ENCODE measurements around the gene GPR155. TPM values are rescaled to one million over a fixed set of nuclear protein-coding genes. Genes with fewer than 3 reads are reported as not detected.

Gene GPR155
- total and polyA plus RNA-seq, 2 donors (not counting 1 experiment from before 2014, with no cell fraction given) = 4.2 to 17.6 TPM

- no peak for ATAC-seq (ENCODE audit: low read depth)
- Mint-ChIP-seq H3K4me1 (peaks cover 12% of the 10 kb centered on the region), H3K4me3 (no peak overlapping the region), H3K27me3 (no peaks in the 10 kb centered on the region), H3K9me3 (ENCODE audit: insufficient read depth) (no peaks in the 10 kb centered on the region), H3K27ac (no peak overlapping the region)
- no peak overlapping the region for H3K27ac ChIP-seq (ENCODE audit: low read length in 2 of 2)
- DNase-seq = no peak
- no peaks in the 10 kb centered on the region for H3K79me2 ChIP-seq (ENCODE audit: control insufficient read depth, insufficient read depth, low read length)
- intact Hi-C loops (cut with micrococcal nuclease) = no loop called here
- no peak for TF ChIP-seq CTCF (IDR thresholded peaks at IDR 0.05)
- ChIA-PET CTCF (no interaction called here), POLR2A (no interaction called here)
- H3K4me3 ChIP-seq (ENCODE audit: control extremely low read depth in 1 of 5, extremely low read depth in 1 of 5, insufficient read depth in 1 of 5, low read depth in 2 of 5, low read length in 4 of 5) = no peak overlapping the region
- H3K36me3 ChIP-seq (replicated peaks in 1 of 2; ENCODE audit: control extremely low read depth in 1 of 2, control insufficient read depth in 1 of 2, extremely low read depth in 1 of 2, insufficient read depth in 2 of 2, low read length in 1 of 2) = no peaks in the 10 kb centered on the region
- no CpG with 5 or more reads among the region's 3 CpGs for WGBS (ENCODE audit: insufficient coverage)
- H4K20me1 ChIP-seq (ENCODE audit: control insufficient read depth, insufficient read depth, low read length, poor library complexity, severe bottlenecking) = no peaks in the 10 kb centered on the region
- peaks cover 0 to 4% (median 0%) of the 10 kb centered on the region in 3 donors for H3K9me3 ChIP-seq (ENCODE audit: control extremely low read depth in 1 of 3, control insufficient read depth in 2 of 3, insufficient read depth in 1 of 3, low read length in 2 of 3)
- no peak overlapping the region for H3K4me2 ChIP-seq (replicated peaks; ENCODE audit: low read depth, low read length, poor library complexity, severe bottlenecking)
- H3K27me3 ChIP-seq (replicated peaks in 1 of 4; ENCODE audit: control extremely low read depth in 1 of 4, control insufficient read depth in 3 of 4, insufficient read depth in 4 of 4, low read length in 3 of 4) = no peaks in the 10 kb centered on the region
- peaks cover 11 to 12% of the 10 kb centered on the region in 2 donors for H3K4me1 ChIP-seq (ENCODE audit: control insufficient read depth in 2 of 2, insufficient read depth in 2 of 2, low read length in 2 of 2)
- H2AFZ ChIP-seq (ENCODE audit: insufficient read depth, low read depth, low read length, poor library complexity, severe bottlenecking) = no peak overlapping the region
- H3K9ac ChIP-seq (ENCODE audit: low read length) = no peak overlapping the region
Measured at GRCh38 chr2:174445248-174445647, 41.6 kb downstream of the GPR155 start.

DNA sequence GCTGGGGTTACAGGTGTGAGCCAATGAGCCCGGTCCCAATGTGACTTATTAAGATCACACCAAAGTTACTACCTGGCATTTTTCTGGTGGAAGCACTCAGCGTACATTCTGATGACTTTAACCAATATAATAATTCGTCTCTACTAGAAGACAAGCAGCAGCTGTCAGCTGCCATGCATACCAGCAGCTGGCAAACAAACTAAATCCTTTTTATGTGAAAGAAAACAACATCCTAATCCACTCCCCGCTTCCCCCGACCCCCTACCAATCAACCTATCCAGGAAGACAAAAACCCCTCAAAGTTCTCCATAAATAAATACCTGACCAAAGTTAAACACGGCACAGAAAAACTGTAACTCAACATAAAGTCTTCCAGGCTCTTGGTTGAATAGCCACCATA lies 42.1 kb downstream of the GPR155 start:
- no peaks in the 10 kb centered on the region for H3K27me3 Mint-ChIP-seq
- TF ChIP-seq EZH2 (IDR thresholded peaks at IDR 0.05; ENCODE audit: borderline replicate concordance, insufficient read depth, low read depth, low read length, poor library complexity, severe bottlenecking) = no peak
- TF ChIP-seq CTCF (IDR thresholded peaks at IDR 0.05) = no peak
- no peaks in the 10 kb centered on the region for H3K27me3 ChIP-seq (replicated peaks in 1 of 4; ENCODE audit: control extremely low read depth in 1 of 4, control insufficient read depth in 3 of 4, insufficient read depth in 4 of 4, low read length in 3 of 4)
- ATAC-seq (ENCODE audit: low read depth) (no peak), DNase-seq (no peak)
- H3K9me3 Mint-ChIP-seq (ENCODE audit: insufficient read depth) = no peaks in the 10 kb centered on the region
- no peaks in the 10 kb centered on the region for H3K36me3 ChIP-seq (replicated peaks in 1 of 2; ENCODE audit: control extremely low read depth in 1 of 2, control insufficient read depth in 1 of 2, extremely low read depth in 1 of 2, insufficient read depth in 2 of 2, low read length in 1 of 2)
- no peak overlapping the region for H3K9ac ChIP-seq (ENCODE audit: low read length)
- peaks cover 7% of the 10 kb centered on the region for H3K4me1 Mint-ChIP-seq
- H4K20me1 ChIP-seq (ENCODE audit: control insufficient read depth, insufficient read depth, low read length, poor library complexity, severe bottlenecking) = no peaks in the 10 kb centered on the region
- H3K4me3 Mint-ChIP-seq = no peak overlapping the region
- no peak overlapping the region for H3K27ac ChIP-seq (ENCODE audit: low read length in 2 of 2)
- H3K4me1 ChIP-seq (ENCODE audit: control insufficient read depth in 2 of 2, insufficient read depth in 2 of 2, low read length in 2 of 2) = peaks cover 6 to 7% of the 10 kb centered on the region in 2 donors
- no peaks in the 10 kb centered on the region for H3K79me2 ChIP-seq (ENCODE audit: control insufficient read depth, insufficient read depth, low read length)
- no peak overlapping the region for H3K27ac Mint-ChIP-seq
- WGBS (ENCODE audit: insufficient coverage) = 94% methylated on average over 4 of the region's 6 CpGs
- no peak overlapping the region for H2AFZ ChIP-seq (ENCODE audit: insufficient read depth, low read depth, low read length, poor library complexity, severe bottlenecking)
- no peak overlapping the region for H3K4me3 ChIP-seq (ENCODE audit: control extremely low read depth in 1 of 5, extremely low read depth in 1 of 5, insufficient read depth in 1 of 5, low read depth in 2 of 5, low read length in 4 of 5)
- no peak overlapping the region for H3K4me2 ChIP-seq (replicated peaks; ENCODE audit: low read depth, low read length, poor library complexity, severe bottlenecking)
- intact Hi-C loops (cut with micrococcal nuclease) = no loop called here
- H3K9me3 ChIP-seq (ENCODE audit: control extremely low read depth in 1 of 3, control insufficient read depth in 2 of 3, insufficient read depth in 1 of 3, low read length in 2 of 3) = peaks cover 0 to 4% (median 0%) of the 10 kb centered on the region in 3 donors
- POLR2A ChIA-PET = no interaction called here
- CTCF ChIA-PET = no interaction called here

All from B cell (primary cell).